C4-2B (cell line): ENCODE results near the gene GALNT7.

Experiments used
- H3K27ac ChIP-seq: fragments of 450-650 bp; 2 replicates; pipeline ENCODE4 v1.5.1; 2017
- CTCF ChIP-seq: fragments of 450-650 bp; conservative IDR thresholded peaks from 2 replicates; pipeline ENCODE4 v1.5.1; 2017; ENCODE audit warnings: mild to moderate bottlenecking
- ZFX ChIP-seq: fragments of 450-650 bp; IDR thresholded peaks from 2 replicates; pipeline ENCODE4 v1.6.1; 2017

The GALNT7 gene

GRCh38 chr4:173272996-173273395 is 104.4 kb downstream of the GALNT7 start:
- TF ChIP-seq ZFX (no peak), CTCF (no peak)
- no peak overlapping the region for H3K27ac ChIP-seq

- TF ChIP-seq ZFX (no peak), CTCF (no peak)
- no peak overlapping the region for H3K27ac ChIP-seq
Observed at GRCh38 chr4:173273941-173274340, 105.3 kb downstream of the GALNT7 start.

GRCh38 chr4:173274744-173275143 is 106.1 kb downstream of the GALNT7 start:
- no peak overlapping the region for H3K27ac ChIP-seq
- no peak for TF ChIP-seq CTCF
- no peak for TF ChIP-seq ZFX

- H3K27ac ChIP-seq = no peak overlapping the region
Observed at GRCh38 chr4:173275150-173275549, 106.5 kb downstream of the GALNT7 start.

GRCh38 chr4:173277340-173277739 is 108.7 kb downstream of the GALNT7 start:
- H3K27ac ChIP-seq = no peak overlapping the region
- no peak for TF ChIP-seq CTCF
- TF ChIP-seq ZFX = no peak

More at GRCh38 chr4:173275150-173275549, 106.5 kb downstream of the GALNT7 start:
- TF ChIP-seq ZFX (no peak), CTCF (no peak)

GRCh38 chr4:173280998-173281397 is 112.4 kb downstream of the GALNT7 start:
- no peak overlapping the region for H3K27ac ChIP-seq
- TF ChIP-seq ZFX (no peak), CTCF (no peak)

- H3K27ac ChIP-seq = no peak overlapping the region
- TF ChIP-seq CTCF (no peak), ZFX (no peak)
Observed at GRCh38 chr4:173281406-173282255, 113.0 kb downstream of the GALNT7 start.
